HAP-1 (cell line): Measurements from ENCODE around the gene FAM47E.

ENCODE experiments used
- DNase-seq, 2 experiments: peaks; one replicate each; pipeline ENCODE4 v3.0.0-alpha.2; 2016 to 2020; ENCODE audit warnings: low spot score in 2 of 2
- H3K27me3 ChIP-seq: fragments of 250-450 bp; sonication (Bioruptor Pico); 2 replicates; pipeline ENCODE4 v1.5.1; 2020; ENCODE audit warnings: low read depth, mild to moderate bottlenecking, moderate library complexity
- H3K36me3 ChIP-seq: fragments of 250-450 bp; sonication (Bioruptor Pico); replicated peaks from 2 replicates; pipeline ENCODE4 v1.5.1; 2020; ENCODE audit warnings: mild to moderate bottlenecking
- H3K4me1 ChIP-seq: fragments of 250-450 bp; sonication (Bioruptor Pico); 2 replicates; pipeline ENCODE4 v1.5.1; 2020; ENCODE audit warnings: mild to moderate bottlenecking
- H3K4me3 ChIP-seq: fragments of 250-450 bp; sonication (Bioruptor Pico); 2 replicates; pipeline ENCODE4 v1.5.1; 2020; ENCODE audit warnings: mild to moderate bottlenecking, moderate library complexity
- H3K9me3 ChIP-seq: fragments of 250-450 bp; sonication (Bioruptor Pico); 2 replicates; pipeline ENCODE4 v1.5.1; 2020; ENCODE audit warnings: mild to moderate bottlenecking, moderate library complexity
- in situ Hi-C: fragments of 300-500 bp; cut with MboI; formaldehyde crosslinking; loops from 3 replicates; pipeline ENCODE4 v1.14.3; 2020; ENCODE audit warnings: low sequenced_read_pairs, inconsistent platforms, mixed read lengths

Gene FAM47E

GRCh38 chr4:76305033-76305687 lies 53.6 kb downstream of the FAM47E start:
- Histone ChIP-seq H3K9me3 (no peaks in the 10 kb centered on the region), H3K4me3 (peak overlapping the region; percentile 57), H3K36me3 (no peaks in the 10 kb centered on the region; the same call in 1 of the 2 replicates), H3K4me1 (0 out of 2 replicates have a peak, but pooled peaks cover 5% of the 10 kb centered on the region), H3K27me3 (no peaks in the 10 kb centered on the region)
- in situ Hi-C loops, result no loop called here
- DNase-seq, result no peak

DNA sequence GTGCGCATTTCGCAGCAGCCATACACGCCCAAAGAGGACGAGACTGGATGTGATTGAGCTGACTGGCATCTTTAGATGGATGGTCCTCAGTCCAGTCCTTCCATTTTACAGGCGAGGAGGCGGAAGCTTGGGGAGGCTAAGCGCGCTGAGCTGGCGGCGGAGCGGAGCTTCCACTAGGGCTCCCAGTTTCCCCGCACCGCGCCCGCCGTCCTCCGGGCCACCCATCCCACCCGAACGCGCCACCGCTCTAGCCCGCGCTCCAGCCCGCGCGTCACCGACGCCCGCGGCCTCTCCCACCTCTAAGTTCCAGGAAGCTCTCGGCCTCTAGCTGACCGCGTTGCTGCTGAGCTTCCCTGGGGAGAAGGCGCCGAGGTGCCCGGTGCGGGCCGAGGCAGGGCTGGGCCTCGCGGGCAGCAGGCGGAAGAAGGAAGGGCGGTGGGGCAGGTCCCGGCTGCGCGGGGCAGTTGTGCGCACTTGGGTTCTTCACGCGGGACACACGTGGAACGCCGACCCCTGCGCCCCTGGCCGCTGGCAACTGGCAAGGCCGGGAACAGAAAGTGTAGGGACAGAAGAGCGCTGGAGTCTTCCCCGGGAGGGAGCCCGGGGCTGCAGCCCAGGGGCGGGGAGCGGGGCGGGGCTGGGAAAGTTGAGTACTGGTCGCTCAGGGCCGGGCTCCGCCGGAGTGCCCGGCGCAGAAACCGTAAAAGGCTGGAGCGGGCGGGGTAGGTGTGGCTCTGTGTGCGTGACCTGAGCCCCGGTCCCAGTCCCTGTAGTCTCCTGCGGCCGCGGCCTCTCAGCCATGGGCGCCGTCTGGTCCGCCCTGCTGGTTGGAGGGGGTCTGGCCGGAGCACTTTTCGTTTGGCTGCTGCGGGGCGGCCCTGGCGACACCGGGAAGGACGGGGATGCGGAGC lies 54.7 kb downstream of the FAM47E start, which contains the start of gene STBD1:
Gene STBD1, plus strand, starts transcription at position 763 of the 911 bp plus-strand sequence. Its CDS starts 37 bp downstream, at position 800.
- peak within 1 kb of the TSS; percentile 57 for H3K4me3 ChIP-seq
- H3K4me1 ChIP-seq, result 0 out of 2 replicates have a peak, but pooled peaks cover 5% of the 10 kb centered on the region
- no peaks in the 10 kb centered on the region for H3K9me3 ChIP-seq
- in situ Hi-C loops, result no loop called here
- DNase-seq, result peak; percentile 79 to 91
- H3K36me3 ChIP-seq, result no peaks in the 10 kb centered on the region; the same call in 1 of the 2 replicates
- no peaks in the 10 kb centered on the region for H3K27me3 ChIP-seq

DNA sequence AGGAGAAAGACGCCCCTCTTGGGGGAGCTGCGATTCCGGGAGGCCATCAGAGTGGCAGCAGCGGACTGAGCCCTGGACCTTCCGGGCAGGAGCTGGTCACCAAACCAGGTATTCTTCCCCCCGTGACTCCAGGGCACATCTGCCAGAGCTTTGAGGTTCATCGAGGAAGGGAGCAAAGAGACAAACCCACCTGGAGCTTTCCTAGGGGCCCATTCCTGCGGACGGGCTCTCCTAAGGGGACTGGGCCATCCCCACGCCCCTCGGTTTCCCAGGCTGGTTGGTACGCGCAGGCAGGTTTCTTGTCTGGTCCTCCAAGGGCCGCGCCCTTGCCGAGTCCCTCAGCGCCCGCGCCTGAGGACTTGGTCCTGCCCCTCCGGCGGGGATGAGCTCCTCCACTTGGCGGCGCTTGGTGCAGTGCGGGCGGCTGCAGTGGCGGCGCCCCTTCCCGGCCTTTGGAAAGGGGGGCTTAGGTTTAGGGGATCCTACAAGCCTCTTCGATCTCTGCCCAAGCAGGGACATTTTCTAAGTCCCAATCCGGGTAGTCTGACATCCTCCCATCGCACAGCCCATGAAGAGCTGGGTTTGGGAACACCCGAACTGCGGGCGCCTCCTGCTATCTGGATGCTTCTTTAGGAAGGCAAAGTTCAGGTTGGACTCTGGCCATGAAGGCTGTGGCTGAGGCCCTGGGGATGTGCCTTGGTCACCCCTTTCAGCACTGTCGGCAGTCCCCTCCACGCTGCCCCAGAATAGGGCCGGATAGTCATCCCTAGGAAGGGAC lies 55.5 kb downstream of the FAM47E start:
- DNase-seq, result peak; percentile 48 to 77
- H3K4me1 ChIP-seq, result 0 out of 2 replicates have a peak, but pooled peaks cover 5% of the 10 kb centered on the region

GRCh38 chr4:76307660-76308014 lies 56.1 kb downstream of the FAM47E start:
- H3K4me3 ChIP-seq, result peak overlapping the region; percentile 57
- no peaks in the 10 kb centered on the region for H3K27me3 ChIP-seq
- H3K9me3 ChIP-seq, result no peaks in the 10 kb centered on the region
- H3K36me3 ChIP-seq, result no peaks in the 10 kb centered on the region; the same call in 1 of the 2 replicates
- H3K4me1 ChIP-seq, result 0 out of 2 replicates have a peak, but pooled peaks cover 5% of the 10 kb centered on the region
- in situ Hi-C loops, result no loop called here
- no peak for DNase-seq

More for the DNA sequence above, 55.5 kb downstream of the FAM47E start:
- no peaks in the 10 kb centered on the region for H3K27me3 ChIP-seq
- H3K4me3 ChIP-seq, result peak overlapping the region; percentile 57
- in situ Hi-C loops, result no loop called here
- no peaks in the 10 kb centered on the region for H3K9me3 ChIP-seq
- no peaks in the 10 kb centered on the region; the same call in 1 of the 2 replicates for H3K36me3 ChIP-seq

DNA sequence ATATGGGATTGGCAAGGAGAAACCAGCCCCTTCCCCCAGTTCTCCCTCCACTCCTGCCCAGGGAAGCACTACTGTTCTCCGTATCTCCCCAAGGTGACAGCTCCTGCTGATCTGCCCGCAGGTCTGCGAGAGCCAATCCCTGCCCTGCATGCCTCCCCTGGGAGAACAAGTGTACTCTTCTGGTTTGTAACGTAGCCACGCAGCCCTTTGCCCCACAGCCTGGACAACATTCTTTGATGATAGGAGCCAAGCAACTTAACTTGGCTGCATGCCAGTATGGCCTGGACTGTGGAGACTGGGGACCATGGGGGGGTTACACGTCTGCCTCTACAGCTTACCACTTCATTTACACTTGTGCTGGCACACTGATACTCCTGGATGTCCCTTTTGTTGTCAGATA lies 57.0 kb downstream of the FAM47E start:
- DNase-seq, result no peak
- Histone ChIP-seq H3K27me3 (no peaks in the 10 kb centered on the region), H3K4me3 (no peak overlapping the region), H3K9me3 (no peaks in the 10 kb centered on the region), H3K4me1 (0 out of 2 replicates have a peak, but pooled peaks cover 5% of the 10 kb centered on the region), H3K36me3 (no peaks in the 10 kb centered on the region; the same call in 1 of the 2 replicates)
- in situ Hi-C loops, result no loop called here

GRCh38 chr4:76309939-76310550 lies 58.5 kb downstream of the FAM47E start:
- Histone ChIP-seq H3K4me1 (0 out of 2 replicates have a peak, but pooled peaks cover 5% of the 10 kb centered on the region), H3K36me3 (no peaks in the 10 kb centered on the region; the same call in 1 of the 2 replicates), H3K9me3 (no peaks in the 10 kb centered on the region), H3K4me3 (no peak overlapping the region), H3K27me3 (no peaks in the 10 kb centered on the region)
- in situ Hi-C loops, result no loop called here
- no peak for DNase-seq

GRCh38 chr4:76310683-76311082 lies 59.2 kb downstream of the FAM47E start:
- in situ Hi-C loops, result no loop called here
- H3K36me3 ChIP-seq, result no peaks in the 10 kb centered on the region; the same call in 1 of the 2 replicates
- no peak overlapping the region for H3K4me3 ChIP-seq
- no peak for DNase-seq
- H3K27me3 ChIP-seq, result no peaks in the 10 kb centered on the region
- H3K9me3 ChIP-seq, result no peaks in the 10 kb centered on the region
- 0 out of 2 replicates have a peak, but pooled peaks cover 5% of the 10 kb centered on the region for H3K4me1 ChIP-seq

- Histone ChIP-seq H3K36me3 (no peaks in the 10 kb centered on the region; the same call in 1 of the 2 replicates), H3K4me1 (0 out of 2 replicates have a peak, but pooled peaks cover 5% of the 10 kb centered on the region), H3K9me3 (no peaks in the 10 kb centered on the region), H3K4me3 (no peak overlapping the region), H3K27me3 (no peaks in the 10 kb centered on the region)
- DNase-seq, result no peak
- in situ Hi-C loops, result no loop called here
These were observed 60.4 kb downstream of the FAM47E start for GRCh38 chr4:76311896-76312331.

DNA sequence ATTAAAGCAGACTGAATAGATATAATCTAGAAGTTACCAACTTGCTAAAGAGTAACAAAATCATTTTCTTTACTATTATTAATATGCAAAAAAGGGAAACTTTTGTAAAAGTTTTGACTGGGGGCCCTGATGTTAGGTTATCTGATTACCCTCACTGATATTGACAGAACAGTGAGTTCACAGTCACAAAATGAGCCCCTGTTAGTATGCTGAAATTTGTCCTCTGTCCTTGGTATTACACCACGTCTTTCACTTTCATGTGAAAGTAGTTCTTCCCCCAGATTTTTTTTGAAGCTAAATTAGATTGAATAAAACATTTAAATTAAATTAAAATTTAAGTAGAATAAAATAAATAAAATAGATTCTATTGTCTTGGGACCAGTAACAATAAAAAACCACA lies 60.9 kb downstream of the FAM47E start:
- in situ Hi-C loops, result no loop called here
- no peaks in the 10 kb centered on the region for H3K27me3 ChIP-seq
- H3K36me3 ChIP-seq, result no peaks in the 10 kb centered on the region; the same call in 1 of the 2 replicates
- no peak overlapping the region for H3K4me3 ChIP-seq
- H3K4me1 ChIP-seq, result 0 out of 2 replicates have a peak, but pooled peaks cover 2% of the 10 kb centered on the region
- no peak for DNase-seq
- no peaks in the 10 kb centered on the region for H3K9me3 ChIP-seq

DNA sequence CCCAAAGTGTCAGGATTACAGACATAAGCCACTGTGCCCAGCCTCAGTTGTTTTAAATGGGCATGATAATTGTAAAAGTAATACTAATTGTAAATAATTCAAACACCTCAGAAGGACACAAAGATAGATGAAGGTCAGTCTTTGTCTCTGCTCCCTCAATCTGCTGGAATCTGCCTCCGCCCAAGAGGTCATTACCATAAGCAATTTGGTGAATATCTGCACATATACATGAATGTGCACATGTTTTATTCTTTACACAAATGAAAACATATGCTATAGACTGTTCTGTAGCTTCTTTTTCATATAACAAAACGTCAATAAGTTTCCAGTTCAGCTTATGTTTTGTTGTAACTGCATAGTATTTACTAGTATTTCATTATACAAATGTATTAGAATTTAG lies 62.0 kb downstream of the FAM47E start:
- Histone ChIP-seq H3K27me3 (no peaks in the 10 kb centered on the region), H3K9me3 (no peaks in the 10 kb centered on the region), H3K36me3 (no peaks in the 10 kb centered on the region; the same call in 1 of the 2 replicates), H3K4me3 (no peak overlapping the region), H3K4me1 (no peaks in the 10 kb centered on the region)
- no peak for DNase-seq
- in situ Hi-C loops, result no loop called here

DNA sequence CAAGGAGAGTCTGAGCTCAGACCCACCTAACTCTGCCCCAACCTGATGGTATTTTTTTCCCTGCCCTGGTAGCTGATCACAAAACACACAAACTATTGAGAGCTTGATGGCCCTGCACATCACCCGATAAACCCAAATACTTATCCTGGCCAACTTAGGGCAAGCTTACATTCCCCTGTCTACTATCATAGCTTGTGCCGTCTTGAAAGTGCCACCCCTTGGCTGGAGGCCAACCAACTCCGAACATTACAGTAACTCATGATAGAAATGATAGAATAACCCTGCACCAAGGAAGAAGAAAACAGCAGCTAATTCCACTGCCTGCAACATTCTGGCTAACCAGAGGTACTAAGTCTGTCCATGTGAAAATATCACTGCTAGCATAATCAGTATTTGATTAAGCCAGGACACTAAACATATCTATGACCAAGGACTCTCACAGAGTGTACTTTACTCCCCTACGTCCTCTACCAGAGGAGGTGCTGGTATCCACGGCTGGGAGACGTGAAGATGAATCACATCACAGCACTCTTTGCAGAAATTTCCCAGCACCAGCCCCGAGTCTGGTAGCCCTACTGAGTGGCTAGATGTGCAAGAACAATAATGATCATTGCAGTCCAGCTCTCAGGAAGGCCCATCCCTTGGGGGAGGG lies 63.9 kb downstream of the FAM47E start:
- no peaks in the 10 kb centered on the region for H3K36me3 ChIP-seq
- in situ Hi-C loops, result no loop called here
- no peaks in the 10 kb centered on the region for H3K4me1 ChIP-seq
- no peak overlapping the region for H3K4me3 ChIP-seq
- H3K27me3 ChIP-seq, result no peaks in the 10 kb centered on the region
- no peaks in the 10 kb centered on the region; the same call in 1 of the 2 replicates for H3K9me3 ChIP-seq
- DNase-seq, result no peak

- Histone ChIP-seq H3K4me3 (no peak overlapping the region), H3K27me3 (no peaks in the 10 kb centered on the region), H3K4me1 (no peaks in the 10 kb centered on the region), H3K36me3 (no peaks in the 10 kb centered on the region), H3K9me3 (peaks cover 2% of the 10 kb centered on the region; the same call in 1 of the 2 replicates)
- in situ Hi-C loops, result no loop called here
- DNase-seq, result no peak
These were observed 64.6 kb downstream of the FAM47E start for GRCh38 chr4:76316131-76316530.
